ENCODE data around the gene MRPS2.
"Not testable (repeated sequence)": the region's sequence is repeated elsewhere in the genome, so short reads cannot be mapped to it uniquely, and the experiment has no call there.

Gene MRPS2

DNA sequence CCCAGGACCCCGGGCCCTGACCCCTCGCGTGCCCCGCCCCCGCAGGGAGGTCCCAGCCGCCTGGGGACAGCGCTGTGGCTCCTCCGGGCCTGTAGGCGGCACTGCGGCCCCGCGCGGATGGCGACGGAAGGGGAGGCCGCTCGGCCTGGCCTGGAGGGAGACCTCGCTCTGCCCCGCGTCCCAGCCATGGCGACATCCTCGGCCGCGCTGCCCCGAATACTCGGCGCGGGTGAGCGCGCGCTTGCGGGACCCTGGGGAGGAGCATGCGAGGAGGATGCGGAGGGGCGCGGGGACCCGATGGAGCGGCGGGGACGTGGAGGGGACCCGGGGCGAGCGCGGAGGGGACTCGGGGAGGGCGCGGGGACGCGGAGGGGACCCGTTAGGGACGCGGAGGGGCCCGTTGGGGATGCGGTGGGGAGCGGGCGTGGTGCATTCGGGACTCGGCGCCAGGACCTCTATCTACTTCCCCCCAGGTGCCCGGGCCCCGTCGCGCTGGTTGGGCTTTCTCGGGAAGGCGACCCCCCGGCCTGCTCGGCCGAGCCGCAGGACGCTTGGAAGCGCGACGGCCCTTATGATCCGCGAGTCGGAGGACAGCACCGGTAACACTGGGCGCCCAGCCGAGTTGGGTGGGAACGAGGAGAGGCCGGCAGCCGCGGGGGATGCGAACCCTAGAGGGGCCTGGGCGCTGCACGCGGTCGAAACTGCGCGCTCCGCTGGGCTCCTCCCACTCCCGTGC lies at the start of gene MRPS2:
Gene MRPS2, plus strand, starts transcription at position 158 of the 736 bp plus-strand sequence. Its CDS starts 29 bp downstream, at position 187.
- peak; percentile 75 to 98 (median 86) for DNase-seq
- intact Hi-C loops (cut with DNase I): loop anchor here (5.0 kb wide), 1 partner anchor 407 kb away; the partner anchor contains the start of gene CAMSAP1

DNA sequence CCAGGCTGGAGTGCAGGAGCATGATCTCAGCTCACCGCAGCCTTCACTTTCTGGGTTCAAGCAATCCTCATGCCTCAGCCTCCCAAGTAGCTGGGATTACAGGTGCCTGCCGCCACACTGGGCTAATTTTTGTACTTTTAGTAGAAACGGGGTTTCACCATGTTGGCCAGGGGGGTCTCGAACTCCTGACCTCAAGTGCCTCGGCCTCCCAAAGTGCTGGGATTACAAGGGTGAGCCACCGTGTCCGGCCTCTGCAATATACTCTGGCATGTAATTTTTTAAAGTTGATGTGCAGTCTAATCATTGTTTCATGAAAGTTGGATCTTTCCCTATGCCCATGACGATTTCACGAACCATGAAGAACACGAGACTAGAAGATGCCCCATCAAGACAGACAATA lies 49.5 kb upstream of the MRPS2 start:
- intact Hi-C loops (cut with DNase I): no loop called here

DNA sequence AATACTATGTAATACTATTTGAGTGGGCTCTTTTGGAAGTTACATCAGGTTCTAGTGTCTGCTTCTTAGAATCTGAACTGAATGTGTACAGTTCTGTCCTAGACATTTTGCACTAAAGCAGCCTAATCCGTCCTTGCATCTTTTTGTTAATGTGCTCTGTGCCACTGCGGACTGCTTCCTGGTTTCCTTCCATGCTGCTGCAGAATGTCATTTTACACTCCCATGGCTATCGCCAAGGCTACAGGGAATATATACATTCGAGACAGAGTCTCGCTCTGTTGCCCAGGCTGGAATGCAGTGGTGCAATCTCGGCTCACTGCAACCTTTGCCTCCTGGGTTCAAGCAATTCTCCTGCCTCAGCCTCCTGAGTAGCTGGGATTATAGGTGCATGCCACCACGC lies 48.6 kb upstream of the MRPS2 start:
- intact Hi-C loops (cut with DNase I); DNase-seq: not testable (repeated sequence)

More for the DNA sequence above, 49.5 kb upstream of the MRPS2 start:
- DNase-seq: peak in 1 of 10 donors; percentile 52

DNA sequence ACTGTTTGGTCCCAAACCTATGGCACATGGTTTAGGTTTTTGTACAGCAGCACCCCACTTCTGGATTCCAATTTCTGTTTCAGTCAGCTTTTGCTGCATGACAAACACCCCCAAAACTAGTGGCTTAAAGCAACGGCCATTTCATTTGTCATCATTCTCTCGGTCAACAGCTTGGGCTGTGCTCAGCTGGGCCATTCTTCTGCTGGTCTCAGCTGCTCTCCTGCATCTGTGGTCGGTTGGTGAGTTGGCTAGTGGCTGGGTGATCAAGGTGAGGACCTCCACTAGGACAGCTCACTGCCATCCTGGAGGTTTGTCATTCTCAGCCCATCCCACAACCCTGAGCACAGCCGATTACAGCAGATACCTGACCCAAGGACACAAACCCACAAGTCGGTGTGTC lies 45.7 kb upstream of the MRPS2 start:
- intact Hi-C loops (cut with DNase I): no loop called here
- DNase-seq: no peak

DNA sequence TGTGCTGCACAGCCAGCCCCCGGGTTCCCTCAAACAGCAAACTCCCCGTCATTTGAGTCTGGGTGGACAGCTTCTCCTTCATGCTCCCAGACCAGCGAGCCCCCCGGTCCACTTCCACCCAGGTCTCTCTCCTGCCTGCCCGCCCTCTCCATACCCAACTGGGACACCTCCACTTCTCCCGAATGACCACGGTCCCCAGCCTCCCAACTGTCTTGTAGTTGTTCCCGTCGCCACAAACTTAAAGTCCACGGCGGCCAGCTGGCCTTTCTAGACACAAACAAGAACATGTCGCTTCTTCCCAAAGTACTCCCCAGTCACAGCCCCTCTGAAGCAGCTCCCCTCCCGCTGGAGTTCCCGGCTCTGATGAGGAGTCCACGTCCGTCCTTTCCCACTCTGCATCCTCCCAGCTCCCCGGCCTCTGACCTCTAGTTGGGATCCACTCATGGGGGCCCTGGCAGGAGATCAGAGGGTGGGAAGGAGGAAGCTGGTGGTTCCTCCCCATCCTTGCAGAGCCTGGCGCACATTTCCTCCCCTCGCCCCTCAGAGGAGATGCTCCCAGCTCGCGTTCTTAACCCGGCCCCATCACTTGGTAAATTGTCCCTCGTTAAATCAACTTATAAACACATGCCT lies 45.0 kb upstream of the MRPS2 start:
- DNase-seq: peak in 1 of 10 donors; percentile 58

DNA sequence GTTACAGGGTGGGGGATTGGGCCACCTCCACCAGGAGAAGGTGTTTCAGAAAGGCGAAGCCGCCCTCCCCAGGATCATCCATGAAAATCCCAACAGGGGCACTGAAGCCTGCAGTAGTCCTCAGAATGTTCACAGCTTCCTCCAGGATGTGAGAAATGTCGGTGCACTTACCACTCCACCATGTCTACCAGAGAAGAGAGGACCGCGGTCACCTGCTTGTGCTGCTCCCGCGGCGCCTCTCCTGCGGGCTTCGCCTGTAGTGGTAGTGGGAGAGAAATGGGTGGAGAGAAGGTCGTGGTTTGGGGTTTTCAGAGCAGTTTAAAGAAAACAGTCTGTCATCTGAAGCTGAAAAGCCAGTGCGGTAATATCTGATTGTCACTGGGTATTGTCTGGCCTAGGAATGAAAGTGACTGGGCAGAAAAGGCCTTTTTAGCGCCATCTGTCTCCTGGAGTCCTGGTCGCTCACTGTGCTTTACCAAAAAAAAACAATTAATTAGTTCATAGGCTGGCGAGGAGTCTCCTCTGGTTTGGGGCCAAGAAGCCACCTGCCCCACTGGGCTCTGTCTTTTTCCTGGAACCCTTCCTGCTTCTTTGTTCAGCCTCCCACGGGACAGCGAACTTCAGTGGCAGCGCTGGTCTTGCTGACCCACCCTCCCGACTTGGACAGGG lies 43.9 kb upstream of the MRPS2 start:
- DNase-seq: peak in 1 of 10 donors; percentile 52
- intact Hi-C loops (cut with DNase I): no loop called here

More for the DNA sequence above, 45.0 kb upstream of the MRPS2 start:
- intact Hi-C loops (cut with DNase I): no loop called here

DNA sequence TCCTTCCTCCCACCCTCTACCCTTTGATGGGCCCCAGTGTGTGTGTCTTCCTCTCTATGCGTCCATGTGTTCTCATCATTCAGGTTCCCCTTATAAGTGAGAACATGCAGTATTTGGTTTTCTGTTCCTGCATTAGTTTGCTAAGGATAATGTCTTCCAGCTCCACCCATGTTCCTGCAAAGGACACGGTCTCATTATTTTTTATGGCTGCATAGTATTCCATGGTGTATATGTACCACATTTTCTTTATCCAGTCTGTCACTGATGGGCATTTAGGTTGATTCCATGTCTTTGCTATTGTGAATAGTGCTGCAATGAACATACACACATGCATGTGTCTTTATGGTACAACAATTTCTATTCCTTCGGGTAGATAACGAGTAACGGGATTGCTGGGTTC lies 42.0 kb upstream of the MRPS2 start:
- intact Hi-C loops (cut with DNase I); DNase-seq: not testable (repeated sequence)

DNA sequence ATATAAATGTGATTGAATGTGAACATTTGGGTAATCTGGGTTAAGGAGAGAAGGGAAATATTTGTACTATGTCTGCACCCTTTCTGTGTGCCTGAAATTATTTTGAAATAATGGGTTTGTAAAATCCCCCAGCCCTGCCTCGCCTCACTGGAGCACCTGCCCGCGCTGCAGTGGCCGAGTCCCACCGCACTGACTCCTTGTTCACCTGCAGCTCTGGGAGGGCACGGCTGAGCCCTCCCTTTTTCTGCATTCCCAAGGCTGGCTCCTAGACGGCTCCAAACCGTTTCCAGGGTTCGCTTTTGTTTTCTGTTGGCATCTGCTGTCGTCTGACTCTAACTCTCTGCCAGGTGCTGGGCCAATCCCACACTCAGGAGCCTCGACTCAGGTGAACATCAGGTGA lies 38.5 kb upstream of the MRPS2 start:
- intact Hi-C loops (cut with DNase I): no loop called here
- DNase-seq: no peak

DNA sequence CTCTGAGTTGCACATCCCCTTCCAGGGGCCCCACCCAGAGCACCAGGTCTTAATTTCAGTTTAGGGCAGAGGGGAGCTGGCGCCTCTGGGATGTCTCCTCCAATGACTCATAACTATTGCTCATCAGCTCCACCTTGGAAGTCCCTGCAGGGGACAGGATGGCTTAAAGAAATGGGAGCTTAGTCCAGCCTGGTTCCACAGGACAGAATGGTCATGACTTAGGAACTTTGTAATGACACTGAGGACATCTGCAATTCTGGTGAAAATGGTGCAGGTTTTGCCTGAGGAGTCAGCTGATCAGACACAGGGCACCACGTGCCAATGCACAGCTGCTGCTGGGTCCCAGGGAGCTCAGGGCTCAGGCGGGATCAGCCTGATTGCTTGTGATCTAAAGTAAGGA lies 37.3 kb upstream of the MRPS2 start:
- DNase-seq: no peak
- intact Hi-C loops (cut with DNase I): no loop called here

DNA sequence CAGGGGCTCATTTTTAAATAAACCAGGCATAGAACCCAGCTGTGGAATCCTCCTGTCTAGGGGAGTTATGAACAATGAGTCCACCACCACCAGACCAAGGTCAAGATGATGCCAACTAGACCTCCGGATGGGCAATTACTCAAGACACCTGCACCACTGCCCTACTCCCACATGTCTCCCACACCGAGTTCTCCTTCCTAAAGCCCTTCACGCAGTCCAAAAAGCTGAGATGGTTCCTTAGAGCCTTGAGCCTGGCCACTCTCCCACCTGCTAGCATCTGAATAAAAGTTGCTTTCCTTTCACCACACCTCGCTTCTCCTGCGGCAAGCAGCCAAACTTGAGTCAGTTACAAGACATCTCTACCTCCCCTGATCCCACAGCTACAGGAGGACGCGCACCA lies 36.3 kb upstream of the MRPS2 start:
- no peak for DNase-seq
- intact Hi-C loops (cut with DNase I): no loop called here

DNA sequence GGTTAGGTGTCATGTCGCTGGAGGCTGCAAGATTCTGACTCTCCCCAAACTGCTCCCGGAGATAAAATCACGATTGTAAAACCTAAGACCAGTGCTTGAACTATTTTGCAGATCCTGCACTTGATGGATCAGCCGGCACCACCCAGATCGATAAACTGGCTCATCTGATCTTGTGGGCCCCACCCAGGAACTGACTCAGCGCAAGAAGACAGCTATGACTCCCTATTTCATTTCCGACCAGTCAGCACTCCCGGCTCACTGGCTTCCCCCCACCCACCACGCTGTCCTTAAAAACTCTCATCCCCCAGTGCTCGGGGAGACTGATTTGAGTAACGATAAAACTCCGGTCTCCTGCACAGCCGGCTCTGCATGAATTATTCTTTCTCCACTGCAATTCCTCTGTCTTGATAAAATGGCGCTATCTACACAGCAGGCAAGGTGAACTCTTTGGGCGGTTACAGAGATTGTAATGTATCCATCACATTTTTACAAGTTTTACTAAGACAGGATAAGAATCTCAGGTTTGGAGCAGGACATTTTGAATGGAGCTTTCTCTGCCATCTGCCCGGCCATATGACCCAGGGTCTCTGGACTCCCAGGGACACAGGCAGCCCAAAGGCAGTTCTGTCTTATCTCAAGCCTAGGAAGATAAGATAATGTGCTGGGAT lies 31.5 kb upstream of the MRPS2 start:
- peak in 3 of 10 donors; percentile 5 to 62 (median 43) for DNase-seq
- intact Hi-C loops (cut with DNase I): no loop called here

DNA sequence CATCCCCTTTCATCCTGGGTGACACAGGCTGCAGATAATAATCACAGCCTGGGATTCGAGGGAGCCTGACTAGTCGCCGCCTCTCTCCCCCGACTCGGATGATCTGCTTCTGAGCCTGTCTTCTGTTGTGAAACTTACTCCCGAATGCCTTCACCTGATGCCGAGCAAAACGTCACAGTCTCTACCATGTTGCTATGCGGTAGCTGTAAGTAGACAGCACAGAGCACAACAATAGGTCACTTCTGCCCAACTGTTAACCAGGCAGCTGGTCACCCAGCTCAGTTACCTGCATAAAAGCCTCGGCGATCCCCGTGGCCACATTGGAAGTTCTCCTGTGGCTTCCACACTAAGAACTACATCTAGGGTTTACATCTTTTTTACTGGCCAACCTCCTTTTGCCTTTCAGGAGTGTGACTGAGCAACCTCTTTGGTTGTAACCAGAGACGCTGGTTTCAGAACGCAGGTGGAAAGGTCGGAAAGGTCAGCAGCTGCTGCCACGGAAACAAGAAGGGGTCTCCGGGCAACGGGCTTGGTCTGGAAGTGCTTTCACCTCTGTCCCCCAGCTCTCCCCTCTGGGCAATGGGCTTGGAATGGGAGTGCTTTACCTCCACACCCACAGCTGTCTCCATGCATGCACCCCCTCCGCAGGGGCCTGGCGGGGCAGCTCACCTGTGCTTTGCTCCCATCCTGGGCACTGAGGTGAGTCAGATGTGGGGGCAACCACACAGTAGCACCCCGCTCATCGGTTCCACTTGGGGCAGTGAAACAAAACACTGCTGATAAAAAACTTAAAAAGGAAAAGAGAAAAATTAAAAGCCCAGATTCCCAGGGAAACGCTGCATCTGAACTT lies 28.5 kb upstream of the MRPS2 start:
- intact Hi-C loops (cut with DNase I): no loop called here

DNA sequence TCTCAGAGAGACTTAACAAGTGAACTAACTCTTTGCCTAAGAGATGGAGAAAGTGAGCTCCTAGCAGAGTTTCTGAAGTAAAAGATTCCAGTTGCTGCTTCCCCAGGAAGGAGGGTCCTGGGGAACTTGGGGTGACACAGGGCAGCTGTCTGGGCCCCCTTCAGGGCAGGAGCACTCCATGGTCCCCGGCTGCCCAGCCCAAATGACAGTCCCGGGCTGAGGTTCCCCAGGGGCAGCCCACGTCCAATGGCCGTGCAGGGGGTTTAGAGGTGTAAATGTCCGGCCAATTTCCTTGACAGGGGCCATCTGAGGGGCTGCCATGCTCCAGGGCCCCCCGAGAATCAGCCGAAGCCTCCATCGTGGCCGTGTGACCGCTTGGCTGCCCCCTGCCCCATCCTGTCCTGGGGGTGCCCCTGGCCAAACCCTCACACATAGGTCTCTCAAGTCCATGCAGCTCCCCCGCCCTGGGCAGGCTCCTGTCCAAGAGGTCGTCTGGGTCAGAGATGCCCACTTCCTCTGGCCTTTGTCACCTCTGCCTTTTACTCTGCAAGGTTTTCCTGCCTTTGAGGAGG lies 26.4 kb upstream of the MRPS2 start:
- intact Hi-C loops (cut with DNase I): no loop called here

More for the DNA sequence above, 28.5 kb upstream of the MRPS2 start:
- peak in 4 of 10 donors; percentile 16 to 67 (median 52) for DNase-seq

DNA sequence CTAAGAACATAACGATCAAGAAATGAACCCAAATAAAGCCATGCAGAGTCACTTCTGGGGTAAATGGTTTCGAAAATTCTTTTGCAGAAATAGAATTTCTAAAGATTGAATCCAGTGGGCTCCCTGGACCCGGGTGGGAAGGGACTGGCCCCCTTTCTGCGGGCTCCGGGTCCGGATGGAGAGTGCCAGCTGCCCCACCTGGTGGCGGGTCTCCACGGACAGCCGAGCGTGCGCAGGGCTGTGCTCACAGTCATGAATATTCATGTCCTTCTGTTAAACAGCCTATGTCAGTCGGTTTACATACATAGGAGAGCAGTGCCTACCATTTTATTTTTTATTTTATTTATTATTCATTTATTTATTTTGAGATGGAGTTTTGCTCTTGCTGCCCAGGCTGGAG lies 25.6 kb upstream of the MRPS2 start:
- DNase-seq: peak in 9 of 10 donors; percentile 47 to 95 (median 75)
- intact Hi-C loops (cut with DNase I): no loop called here

More for the DNA sequence above, 26.4 kb upstream of the MRPS2 start:
- DNase-seq: peak in 4 of 10 donors; percentile 27 to 76 (median 66)

DNA sequence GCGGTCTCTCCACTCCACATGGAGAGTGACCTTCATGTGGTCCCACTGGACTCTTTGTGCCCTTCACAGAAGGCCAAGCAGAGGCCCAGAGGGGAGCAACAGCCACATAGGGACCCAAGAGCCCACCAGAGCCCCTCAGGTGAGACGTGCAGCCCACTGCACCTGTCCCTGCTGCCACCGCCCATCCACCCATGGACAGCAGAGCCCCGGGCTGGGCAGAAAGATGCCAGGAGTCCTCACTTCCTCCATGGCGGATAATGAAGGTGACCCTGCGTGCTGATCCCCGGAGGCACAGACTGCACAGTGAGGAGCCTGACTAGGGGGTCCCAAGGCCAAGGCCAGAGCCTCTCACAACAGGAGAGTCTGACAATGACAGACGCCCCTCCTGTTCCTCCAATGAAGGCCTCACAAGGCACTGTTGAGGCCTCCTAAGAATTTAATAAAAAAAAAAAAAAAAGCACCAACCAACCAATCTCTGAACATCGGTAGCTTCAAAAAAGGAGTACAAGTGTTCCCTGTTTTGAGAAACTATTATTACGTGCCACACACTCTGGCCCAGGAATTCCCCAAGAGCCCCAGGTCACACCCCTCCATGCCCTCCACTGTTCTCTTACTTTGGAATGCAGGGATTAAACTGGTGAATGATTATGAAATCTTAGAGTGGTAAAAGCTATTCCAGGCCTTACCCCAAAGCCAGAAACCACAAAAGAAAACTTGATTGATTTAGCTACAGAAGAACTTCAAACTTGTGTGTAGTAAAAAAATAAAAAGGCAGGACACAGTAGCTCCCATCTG lies 23.7 kb upstream of the MRPS2 start:
- DNase-seq: peak in 1 of 10 donors; percentile 73
- intact Hi-C loops (cut with DNase I): no loop called here

DNA sequence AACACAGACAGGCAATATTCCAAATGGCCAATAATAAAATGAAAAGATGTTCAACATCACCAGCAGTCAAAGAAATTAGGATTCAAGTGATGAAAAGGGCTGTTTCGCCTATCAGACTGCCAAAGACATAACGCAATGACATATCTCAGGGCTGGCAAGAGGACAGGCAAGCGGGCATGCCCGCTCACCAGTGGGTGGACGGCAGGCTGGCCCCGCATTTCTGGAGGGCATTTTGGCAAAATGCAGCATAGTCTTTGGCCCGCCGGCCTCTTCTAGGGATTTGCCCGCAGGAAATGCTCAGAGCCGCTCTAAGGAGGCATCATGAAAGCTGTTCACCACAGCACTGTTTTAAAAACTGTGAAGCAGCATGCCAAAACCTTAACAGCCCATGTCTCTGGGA lies 22.3 kb upstream of the MRPS2 start:
- DNase-seq: no peak
- intact Hi-C loops (cut with DNase I): no loop called here

DNA sequence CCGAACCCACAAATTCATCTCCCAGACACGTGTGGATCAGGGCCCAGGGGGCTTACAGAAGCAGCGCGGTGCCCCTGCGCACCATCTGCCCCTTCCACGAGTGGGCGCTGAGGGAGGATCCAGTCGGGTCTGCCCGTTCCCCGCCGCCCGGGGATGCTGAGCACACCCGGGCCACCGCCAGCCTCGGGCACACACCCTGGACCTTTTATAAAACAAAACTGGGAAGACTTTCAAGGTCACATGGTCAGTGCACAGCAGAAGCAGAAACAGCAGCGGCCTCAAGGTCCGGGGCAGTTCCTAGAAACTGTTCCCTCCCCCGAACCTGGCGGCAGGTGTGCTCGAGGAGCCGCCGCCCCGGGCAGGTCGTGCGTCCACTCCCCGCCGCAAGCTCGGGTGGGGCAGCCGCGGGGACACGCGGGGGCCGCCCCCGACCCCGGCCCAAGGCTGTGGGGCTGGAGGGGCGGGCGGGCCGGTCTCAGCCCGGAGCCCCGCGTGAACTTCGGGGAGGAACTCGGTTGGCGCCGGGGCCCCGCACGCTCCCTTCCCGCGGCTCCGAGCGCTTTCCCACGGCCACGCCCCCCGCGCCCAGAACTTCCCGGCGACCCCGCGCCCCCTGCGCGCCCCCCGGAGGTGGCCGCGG lies 21.5 kb upstream of the MRPS2 start:
- intact Hi-C loops (cut with DNase I): no loop called here
- DNase-seq: peak in 3 of 10 donors; percentile 14 to 36 (median 26)

DNA sequence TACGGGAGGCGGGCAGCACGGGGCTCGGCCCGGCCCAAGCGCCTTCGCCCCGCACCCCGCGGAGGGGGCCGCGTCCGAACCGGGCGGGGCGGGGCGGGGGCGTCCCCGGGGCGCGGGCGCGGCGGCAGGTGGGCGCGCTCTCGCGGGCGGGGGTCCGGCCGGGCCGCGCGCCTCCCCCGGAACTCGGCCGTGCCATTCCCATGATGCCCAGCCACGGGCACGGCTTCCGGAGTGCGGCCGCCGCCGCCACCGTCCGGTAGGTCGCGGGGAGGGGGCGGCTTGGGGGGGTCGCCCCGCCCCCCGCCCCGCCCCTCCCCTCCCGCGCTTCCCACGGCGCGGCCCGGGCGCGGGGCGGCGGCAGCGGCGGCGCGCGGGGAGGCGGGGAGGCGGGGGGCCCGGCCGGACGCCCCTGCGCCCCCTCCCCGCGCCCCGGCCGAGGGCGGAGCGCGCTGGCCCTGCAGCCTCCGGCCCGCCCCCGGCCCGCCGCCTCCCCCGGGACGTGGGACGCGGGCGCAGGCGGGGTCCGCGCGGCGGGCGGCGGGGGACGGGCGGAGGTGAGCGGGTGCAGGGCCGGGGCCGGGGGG lies 20.9 kb upstream of the MRPS2 start, which contains the start of gene PPP1R26:
Gene PPP1R26, plus strand, starts transcription at position 314 of the 584 bp plus-strand sequence. CDS start 4,729 bp downstream, outside the sequence.
- DNase-seq: peak in 1 of 10 donors; percentile 43
- intact Hi-C loops (cut with DNase I): no loop called here

All from posterior cingulate gyrus (tissue), 11 donors.